SK-N-SH treated with all-trans-retinoic acid at 6 μM for 48 hours (cell line): ENCODE measurements around the gene CPT1B.
A peak's percentile ranks its signal among the peaks of the same experiment; 100 is the strongest.

ENCODE experiments used
- ATAC-seq: fragments of 200-7000 bp; cut with Tn5 transposase; 3 replicates; pipeline ENCODE4 v1.9.1; 2020; ENCODE audit warnings: mild to moderate bottlenecking, moderate library complexity
- ARNTL ChIP-seq: fragments of 450-650 bp; formaldehyde crosslinking; IDR thresholded peaks from 2 replicates; pipeline ENCODE4 v1.5.0; 2020; ENCODE audit warnings: low read depth, mild to moderate bottlenecking, moderate library complexity, borderline replicate concordance
- BACH2 ChIP-seq: fragments of 250-450 bp; sonication (Bioruptor Pico); IDR thresholded peaks from 2 replicates; pipeline ENCODE4 v1.9.0; 2021; ENCODE audit warnings: mild to moderate bottlenecking, borderline replicate concordance
- CSDC2 ChIP-seq: fragments of 250-450 bp; sonication (Bioruptor Pico); IDR thresholded peaks from 2 replicates; pipeline ENCODE4 v1.5.0; 2020; ENCODE audit warnings: mild to moderate bottlenecking, moderate library complexity
- ESRRG ChIP-seq: fragments of 250-450 bp; sonication (Bioruptor Pico); IDR thresholded peaks from 2 replicates; pipeline ENCODE4 v1.6.1; 2021; ENCODE audit warnings: mild to moderate bottlenecking
- GLIS3 ChIP-seq: fragments of 250-450 bp; sonication (Bioruptor Pico); IDR thresholded peaks from 2 replicates; pipeline ENCODE4 v1.5.0; 2020; ENCODE audit warnings: mild to moderate bottlenecking, moderate library complexity
- ISL1 ChIP-seq: fragments of 250-450 bp; sonication (Bioruptor Pico); IDR thresholded peaks from 2 replicates; pipeline ENCODE4 v2.1.2; 2022; ENCODE audit warnings: mild to moderate bottlenecking, moderate library complexity
- OSR1 ChIP-seq: fragments of 250-450 bp; sonication (Bioruptor Pico); IDR thresholded peaks from 2 replicates; pipeline ENCODE4 v1.8.0; 2022; ENCODE audit warnings: moderate library complexity, mild to moderate bottlenecking, inconsistent platforms
- PPARA ChIP-seq: fragments of 250-450 bp; sonication (Bioruptor Pico); IDR thresholded peaks from 2 replicates; pipeline ENCODE4 v1.5.0; 2020; ENCODE audit warnings: mild to moderate bottlenecking, borderline replicate concordance
- RARB ChIP-seq: fragments of 250-450 bp; sonication (Bioruptor Pico); IDR thresholded peaks from 2 replicates; pipeline ENCODE4 v1.8.0; 2021; ENCODE audit warnings: mild to moderate bottlenecking, moderate library complexity
- SNAI2 ChIP-seq: fragments of 250-450 bp; sonication (Bioruptor Pico); IDR thresholded peaks from 2 replicates; pipeline ENCODE4 v1.5.0; 2020; ENCODE audit warnings: mild to moderate bottlenecking, moderate library complexity
- TCF4 ChIP-seq: fragments of 250-450 bp; sonication (Bioruptor Pico); IDR thresholded peaks from 2 replicates; pipeline ENCODE4 v1.8.0; 2021; ENCODE audit warnings: mild to moderate bottlenecking, moderate library complexity, borderline replicate concordance
- TOX ChIP-seq: fragments of 250-450 bp; sonication (Bioruptor Pico); IDR thresholded peaks from 2 replicates; pipeline ENCODE4 v1.8.0; 2021; ENCODE audit warnings: mild to moderate bottlenecking, moderate library complexity, borderline replicate concordance
- ZC3H10 ChIP-seq: fragments of 250-450 bp; sonication (Bioruptor Pico); IDR thresholded peaks from 2 replicates; pipeline ENCODE4 v1.5.1; 2021; ENCODE audit warnings: mild to moderate bottlenecking, moderate library complexity
- ZFP3 ChIP-seq: fragments of 250-450 bp; sonication (Bioruptor Pico); IDR thresholded peaks from 2 replicates; pipeline ENCODE4 v1.5.0; 2020; ENCODE audit warnings: mild to moderate bottlenecking, moderate library complexity
- ZFP30 ChIP-seq: fragments of 450-650 bp; formaldehyde crosslinking; IDR thresholded peaks from 2 replicates; pipeline ENCODE4 v1.5.0; 2022; ENCODE audit warnings: mild to moderate bottlenecking, moderate library complexity
- ZNF565 ChIP-seq: fragments of 450-650 bp; formaldehyde crosslinking; conservative IDR thresholded peaks from 2 replicates; pipeline ENCODE4 v1.5.0; 2020; ENCODE audit warnings: low read depth, mild to moderate bottlenecking, moderate library complexity
- TF ChIP-seq, protein P1 (sequence below): fragments of 250-450 bp; sonication (Bioruptor Pico); IDR thresholded peaks from 2 replicates; pipeline ENCODE4 v1.5.1; 2021; ENCODE audit warnings: mild to moderate bottlenecking, moderate library complexity
- TF ChIP-seq, protein P2 (sequence below): fragments of 250-450 bp; sonication (Bioruptor Pico); IDR thresholded peaks from 2 replicates; pipeline ENCODE4 v1.8.0; 2021; ENCODE audit warnings: low read depth, mild to moderate bottlenecking, moderate library complexity, borderline replicate concordance
- TF ChIP-seq, protein P3 (sequence below): fragments of 250-450 bp; sonication (Bioruptor Pico); IDR thresholded peaks from 2 replicates; pipeline ENCODE4 v1.8.0; 2020; ENCODE audit warnings: mild to moderate bottlenecking, moderate library complexity, borderline replicate concordance
- TF ChIP-seq, protein P4 (sequence below): fragments of 250-450 bp; sonication (Bioruptor Pico); IDR thresholded peaks from 2 replicates; pipeline ENCODE4 v1.5.1; 2020; ENCODE audit warnings: low read depth, mild to moderate bottlenecking, moderate library complexity

The CPT1B gene

DNA sequence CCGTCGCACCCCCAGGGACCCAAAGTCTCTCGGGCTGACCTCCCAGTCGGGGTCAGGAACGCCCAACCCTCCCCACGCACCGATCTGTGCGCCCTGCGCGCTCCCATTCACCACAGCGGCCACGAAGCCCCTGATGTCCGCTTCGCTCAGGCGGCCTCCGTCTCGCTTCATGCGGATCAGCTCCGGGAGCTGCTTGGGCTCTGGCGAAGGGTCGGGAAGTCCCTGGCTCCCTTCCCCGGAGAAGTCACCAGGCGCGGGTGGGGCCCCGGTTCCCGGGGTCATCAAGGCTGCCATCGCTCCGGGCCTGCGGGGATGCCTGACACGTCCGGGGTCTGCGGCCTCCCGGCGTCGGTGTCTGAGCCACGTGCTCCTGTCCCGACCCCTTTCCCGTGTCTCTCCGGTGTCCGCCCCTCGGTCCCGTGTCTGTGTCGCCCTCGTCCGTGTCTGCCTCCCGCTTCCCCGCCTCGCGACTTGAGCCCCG lies 48.8 kb downstream of the CPT1B start:
- no peak for TF ChIP-seq OSR1 (CRISPR knock-in tag)
- TF ChIP-seq ISL1 (CRISPR knock-in tag) = no peak
- TF ChIP-seq CSDC2 = no peak
- TF ChIP-seq PPARA (CRISPR knock-in tag) = no peak
- no peak for TF ChIP-seq GLIS3
- TF ChIP-seq TOX (CRISPR knock-in tag) = no peak
- TF ChIP-seq, protein P1, sequence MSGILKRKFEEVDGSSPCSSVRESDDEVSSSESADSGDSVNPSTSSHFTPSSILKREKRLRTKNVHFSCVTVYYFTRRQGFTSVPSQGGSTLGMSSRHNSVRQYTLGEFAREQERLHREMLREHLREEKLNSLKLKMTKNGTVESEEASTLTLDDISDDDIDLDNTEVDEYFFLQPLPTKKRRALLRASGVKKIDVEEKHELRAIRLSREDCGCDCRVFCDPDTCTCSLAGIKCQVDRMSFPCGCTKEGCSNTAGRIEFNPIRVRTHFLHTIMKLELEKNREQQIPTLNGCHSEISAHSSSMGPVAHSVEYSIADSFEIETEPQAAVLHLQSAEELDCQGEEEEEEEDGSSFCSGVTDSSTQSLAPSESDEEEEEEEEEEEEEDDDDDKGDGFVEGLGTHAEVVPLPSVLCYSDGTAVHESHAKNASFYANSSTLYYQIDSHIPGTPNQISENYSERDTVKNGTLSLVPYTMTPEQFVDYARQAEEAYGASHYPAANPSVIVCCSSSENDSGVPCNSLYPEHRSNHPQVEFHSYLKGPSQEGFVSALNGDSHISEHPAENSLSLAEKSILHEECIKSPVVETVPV (CRISPR knock-in tag) = no peak
- TF ChIP-seq ZC3H10 (CRISPR knock-in tag) = no peak
- no peak for TF ChIP-seq ZNF565 (CRISPR knock-in tag)
- no peak for TF ChIP-seq ARNTL (CRISPR knock-in tag)
- TF ChIP-seq SNAI2 (CRISPR knock-in tag) = no peak
- no peak for TF ChIP-seq RARB (CRISPR knock-in tag)
- TF ChIP-seq, protein P2, sequence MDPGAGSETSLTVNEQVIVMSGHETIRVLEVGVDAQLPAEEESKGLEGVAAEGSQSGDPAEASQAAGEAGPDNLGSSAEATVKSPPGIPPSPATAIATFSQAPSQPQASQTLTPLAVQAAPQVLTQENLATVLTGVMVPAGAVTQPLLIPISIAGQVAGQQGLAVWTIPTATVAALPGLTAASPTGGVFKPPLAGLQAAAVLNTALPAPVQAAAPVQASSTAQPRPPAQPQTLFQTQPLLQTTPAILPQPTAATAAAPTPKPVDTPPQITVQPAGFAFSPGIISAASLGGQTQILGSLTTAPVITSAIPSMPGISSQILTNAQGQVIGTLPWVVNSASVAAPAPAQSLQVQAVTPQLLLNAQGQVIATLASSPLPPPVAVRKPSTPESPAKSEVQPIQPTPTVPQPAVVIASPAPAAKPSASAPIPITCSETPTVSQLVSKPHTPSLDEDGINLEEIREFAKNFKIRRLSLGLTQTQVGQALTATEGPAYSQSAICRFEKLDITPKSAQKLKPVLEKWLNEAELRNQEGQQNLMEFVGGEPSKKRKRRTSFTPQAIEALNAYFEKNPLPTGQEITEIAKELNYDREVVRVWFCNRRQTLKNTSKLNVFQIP (CRISPR knock-in tag) = no peak
- TF ChIP-seq, all 23 proteins: peak for 0
- no peak for ATAC-seq

DNA sequence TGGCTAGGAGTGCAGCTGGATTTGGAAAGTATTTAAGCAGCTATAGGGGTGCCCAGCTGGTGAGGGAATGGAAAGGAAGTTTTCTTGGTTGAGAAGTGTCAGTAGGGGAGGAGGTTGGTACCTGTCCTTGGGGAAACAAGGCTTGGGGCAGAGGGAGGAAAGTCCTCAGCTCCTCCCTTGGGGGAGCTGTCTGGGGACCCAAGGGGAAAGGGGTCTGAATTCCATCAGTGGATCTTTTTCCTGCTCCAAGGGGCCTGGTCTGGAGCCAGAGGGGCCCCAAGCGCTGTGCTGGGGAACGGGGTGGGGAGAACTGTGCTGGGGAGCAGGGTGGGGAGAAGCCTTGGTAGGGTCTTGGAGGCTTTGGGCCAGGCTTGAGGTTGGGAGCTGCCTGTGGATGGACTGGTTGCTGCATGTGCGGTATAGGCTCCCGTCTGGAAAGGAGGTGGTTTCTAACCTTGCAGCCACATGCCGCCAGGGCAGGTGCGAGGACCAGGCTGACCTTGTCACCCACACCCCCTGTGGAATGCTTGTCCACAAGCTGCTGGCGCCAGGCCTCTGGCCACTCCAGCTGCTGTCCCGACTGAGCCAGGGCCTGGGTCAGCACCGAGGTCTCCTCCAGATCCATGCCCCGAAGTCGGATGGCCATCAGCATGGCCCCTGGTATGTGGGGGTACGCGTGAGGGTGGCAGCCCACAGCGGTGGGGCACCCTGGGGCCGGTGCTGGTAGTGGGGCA lies 49.4 kb downstream of the CPT1B start:
- ATAC-seq = no peak
- TF ChIP-seq ISL1 (CRISPR knock-in tag) = no peak

DNA sequence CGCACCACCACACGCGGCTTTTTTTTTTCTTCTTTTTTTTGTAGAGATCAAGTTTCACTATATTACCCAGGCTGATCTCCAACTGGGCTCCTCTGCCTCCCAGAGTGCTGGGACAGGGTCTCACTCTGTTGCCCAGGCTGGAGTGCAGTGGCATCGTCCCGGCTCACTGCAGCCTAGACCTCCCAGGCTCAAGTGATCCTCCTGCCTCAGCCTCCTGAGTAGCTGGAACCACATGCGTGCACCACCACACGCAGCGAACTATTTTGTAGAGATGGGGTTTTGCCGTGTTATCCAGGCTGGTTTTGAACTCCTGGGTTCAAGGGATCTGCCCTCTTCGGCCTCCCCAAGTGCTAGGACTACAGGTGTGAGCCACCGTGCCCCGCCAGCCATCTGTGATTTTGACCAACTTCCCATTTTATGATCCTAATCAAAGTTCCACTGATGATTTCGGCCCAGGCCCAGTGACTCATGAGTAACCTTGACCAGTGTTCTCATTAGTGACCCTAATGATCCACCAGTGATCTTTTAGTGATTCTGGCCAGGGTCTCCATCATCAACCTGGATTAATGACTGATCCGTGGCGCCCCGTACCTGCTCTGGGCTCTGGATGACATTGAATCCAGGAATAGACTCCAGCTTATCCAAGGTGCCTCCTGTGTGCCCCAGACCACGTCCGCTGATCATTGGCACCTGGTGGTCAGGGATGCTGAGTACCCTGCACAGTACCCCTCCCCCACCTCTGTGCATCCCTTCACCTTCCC lies 50.1 kb downstream of the CPT1B start:
- no peak for ATAC-seq
- TF ChIP-seq BACH2 (CRISPR knock-in tag) (no peak), ZC3H10 (CRISPR knock-in tag) (no peak)

DNA sequence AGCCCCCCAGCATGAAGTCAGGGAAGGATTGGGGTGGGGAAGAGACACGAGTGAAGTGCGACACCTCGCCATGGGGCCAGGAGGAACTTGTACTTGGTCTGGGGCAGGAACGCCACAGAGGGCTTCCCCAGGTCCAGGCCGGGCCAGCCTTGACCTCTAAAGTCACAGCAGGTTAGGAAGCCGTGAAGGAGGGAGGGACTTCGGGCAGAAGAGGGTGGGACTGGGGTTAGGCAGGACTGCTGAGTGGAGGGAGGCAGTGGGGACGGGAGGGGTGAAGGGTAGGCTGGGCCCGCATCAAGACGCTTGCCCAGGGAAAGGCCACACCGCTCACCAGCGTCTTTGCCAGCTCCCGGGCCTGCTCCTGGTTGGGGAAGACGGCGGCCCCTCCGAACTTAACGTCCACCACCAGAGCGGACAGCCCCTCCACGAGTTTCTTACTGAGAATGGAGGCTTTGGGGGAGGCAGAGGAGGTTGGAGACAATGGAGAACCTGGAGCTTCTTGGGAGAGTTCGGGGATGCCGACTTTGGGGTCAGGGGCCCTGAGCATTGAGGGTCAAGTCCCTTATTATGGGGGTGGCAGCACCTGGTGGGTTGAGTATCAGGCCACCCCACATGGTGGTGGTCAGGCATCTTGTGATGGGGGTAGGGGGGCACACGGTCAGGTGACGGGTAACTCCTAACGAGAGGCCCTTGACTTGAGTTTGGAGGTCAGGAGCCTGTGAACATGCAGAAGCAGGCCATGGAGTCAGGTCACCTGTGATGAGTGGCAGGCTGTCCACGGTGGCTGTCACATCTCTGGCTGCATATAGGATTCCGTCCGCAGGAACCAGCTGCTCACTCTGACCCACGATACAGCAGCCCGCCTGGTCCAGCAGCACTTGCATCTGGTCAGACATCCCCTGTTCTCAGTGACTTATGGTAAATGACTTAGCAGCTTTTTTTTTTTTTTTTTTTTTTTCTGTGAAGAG lies 51.1 kb downstream of the CPT1B start:
- ATAC-seq = peak; percentile 9; the same call in 2 of the 3 replicates
- TF ChIP-seq PPARA (CRISPR knock-in tag) (no peak), ARNTL (CRISPR knock-in tag) (no peak), ZFP3 (CRISPR knock-in tag) (no peak), ZFP30 (CRISPR knock-in tag) (no peak), ZNF565 (CRISPR knock-in tag) (no peak), ZC3H10 (CRISPR knock-in tag) (no peak), TCF4 (CRISPR knock-in tag) (no peak), ISL1 (CRISPR knock-in tag) (no peak), SNAI2 (CRISPR knock-in tag) (no peak), TOX (CRISPR knock-in tag) (no peak), RARB (CRISPR knock-in tag) (no peak), BACH2 (CRISPR knock-in tag) (no peak), CSDC2 (no peak), ESRRG (CRISPR knock-in tag) (no peak)
- TF ChIP-seq, protein P3, sequence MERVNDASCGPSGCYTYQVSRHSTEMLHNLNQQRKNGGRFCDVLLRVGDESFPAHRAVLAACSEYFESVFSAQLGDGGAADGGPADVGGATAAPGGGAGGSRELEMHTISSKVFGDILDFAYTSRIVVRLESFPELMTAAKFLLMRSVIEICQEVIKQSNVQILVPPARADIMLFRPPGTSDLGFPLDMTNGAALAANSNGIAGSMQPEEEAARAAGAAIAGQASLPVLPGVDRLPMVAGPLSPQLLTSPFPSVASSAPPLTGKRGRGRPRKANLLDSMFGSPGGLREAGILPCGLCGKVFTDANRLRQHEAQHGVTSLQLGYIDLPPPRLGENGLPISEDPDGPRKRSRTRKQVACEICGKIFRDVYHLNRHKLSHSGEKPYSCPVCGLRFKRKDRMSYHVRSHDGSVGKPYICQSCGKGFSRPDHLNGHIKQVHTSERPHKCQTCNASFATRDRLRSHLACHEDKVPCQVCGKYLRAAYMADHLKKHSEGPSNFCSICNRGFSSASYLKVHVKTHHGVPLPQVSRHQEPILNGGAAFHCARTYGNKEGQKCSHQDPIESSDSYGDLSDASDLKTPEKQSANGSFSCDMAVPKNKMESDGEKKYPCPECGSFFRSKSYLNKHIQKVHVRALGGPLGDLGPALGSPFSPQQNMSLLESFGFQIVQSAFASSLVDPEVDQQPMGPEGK = no peak
- TF ChIP-seq, protein P1 (CRISPR knock-in tag) = no peak
- TF ChIP-seq, protein P4, sequence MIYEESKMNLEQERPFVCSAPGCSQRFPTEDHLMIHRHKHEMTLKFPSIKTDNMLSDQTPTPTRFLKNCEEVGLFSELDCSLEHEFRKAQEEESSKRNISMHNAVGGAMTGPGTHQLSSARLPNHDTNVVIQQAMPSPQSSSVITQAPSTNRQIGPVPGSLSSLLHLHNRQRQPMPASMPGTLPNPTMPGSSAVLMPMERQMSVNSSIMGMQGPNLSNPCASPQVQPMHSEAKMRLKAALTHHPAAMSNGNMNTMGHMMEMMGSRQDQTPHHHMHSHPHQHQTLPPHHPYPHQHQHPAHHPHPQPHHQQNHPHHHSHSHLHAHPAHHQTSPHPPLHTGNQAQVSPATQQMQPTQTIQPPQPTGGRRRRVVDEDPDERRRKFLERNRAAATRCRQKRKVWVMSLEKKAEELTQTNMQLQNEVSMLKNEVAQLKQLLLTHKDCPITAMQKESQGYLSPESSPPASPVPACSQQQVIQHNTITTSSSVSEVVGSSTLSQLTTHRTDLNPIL = no peak
- TF ChIP-seq, protein P2 (CRISPR knock-in tag) = no peak
